CD8-positive, alpha-beta memory T cell (primary cell): ENCODE data around the gene FADD. TPM values are rescaled to one million over a fixed set of nuclear protein-coding genes. Genes with fewer than 3 reads are reported as not detected.

Source experiments
- CTCF ChIA-PET: fragments of 350-600 bp; sonication (Branson Sonifier 250); formaldehyde crosslinking; loops from one replicate; lab custom pipeline; 2021; ENCODE audit warnings: antibody characterized with exemption; lab: Charles Lee
- POLR2A ChIA-PET: fragments of 350-600 bp; sonication (Branson Sonifier 250); formaldehyde crosslinking; loops from one replicate; lab custom pipeline; 2021; ENCODE audit warnings: antibody characterized with exemption; lab: Charles Lee
- DNase-seq, 5 donors: peaks; one replicate each; pipeline versions ENCODE4 v3.0.0 to v3.0.0-alpha.2; 2020 to 2022; ENCODE audit warnings: mixed read lengths in 1 of 5
- H3K27ac ChIP-seq: one replicate; pipeline ENCODE4 v1.7.0; 2013; ENCODE audit warnings: low read depth, mild to moderate bottlenecking, low read length, moderate library complexity
- H3K27me3 ChIP-seq: 2 replicates; pipeline ENCODE4 v1.7.0; 2013; ENCODE audit warnings: low read length, mild to moderate bottlenecking; ENCODE audit not compliant: insufficient read depth, poor library complexity, severe bottlenecking
- H3K36me3 ChIP-seq: 2 replicates; pipeline ENCODE4 v1.7.0; 2013; ENCODE audit warnings: mild to moderate bottlenecking, low read length, moderate library complexity; ENCODE audit not compliant: insufficient read depth
- H3K4me1 ChIP-seq: 2 replicates; pipeline ENCODE4 v1.7.0; 2013; ENCODE audit warnings: mild to moderate bottlenecking, low read length, moderate library complexity; ENCODE audit not compliant: insufficient read depth
- H3K4me3 ChIP-seq: 2 replicates; pipeline ENCODE4 v1.7.0; 2013; ENCODE audit warnings: mild to moderate bottlenecking, low read length
- H3K9me3 ChIP-seq: 2 replicates; pipeline ENCODE4 v1.7.0; 2013; ENCODE audit warnings: mild to moderate bottlenecking, low read length
- H3K27ac Mint-ChIP-seq, 8 donors: one replicate each; pipeline ENCODE4 v1.8.0; 2020 to 2021; ENCODE audit warnings: mixed read lengths in 8 of 8, mild to moderate bottlenecking in 6 of 8, inconsistent platforms in 3 of 8, moderate library complexity in 3 of 8
- H3K27me3 Mint-ChIP-seq, 2 donors: one replicate each; pipeline ENCODE4 v1.8.0; 2020 to 2021; ENCODE audit warnings: mixed read lengths in 2 of 2, mild to moderate bottlenecking in 1 of 2, moderate library complexity in 1 of 2
- H3K36me3 Mint-ChIP-seq, 3 donors: one replicate each; pipeline ENCODE4 v1.8.0; 2020 to 2021; ENCODE audit warnings: mixed read lengths in 3 of 3, inconsistent platforms in 1 of 3, mild to moderate bottlenecking in 1 of 3
- H3K4me1 Mint-ChIP-seq, 3 donors: one replicate each; pipeline ENCODE4 v1.8.0; 2020 to 2021; ENCODE audit warnings: mixed read lengths in 3 of 3, inconsistent platforms in 1 of 3, mild to moderate bottlenecking in 1 of 3
- H3K4me3 Mint-ChIP-seq, 7 donors: one replicate each; pipeline ENCODE4 v1.8.0; 2020 to 2021; ENCODE audit warnings: mixed read lengths in 7 of 7, mild to moderate bottlenecking in 6 of 7, moderate library complexity in 4 of 7, inconsistent platforms in 2 of 7
- H3K9me3 Mint-ChIP-seq, 5 donors: one replicate each; pipeline ENCODE4 v1.8.0; 2020 to 2022; ENCODE audit warnings: mixed read lengths in 5 of 5, mild to moderate bottlenecking in 3 of 5, moderate library complexity in 2 of 5, inconsistent platforms in 1 of 5
- polyA plus RNA-seq: library from polyadenylated mRNA; unstranded; fragments of 300-500 nt; fragmentation: Illumina TruSeq; gene quantifications from one replicate; pipeline ENCODE4 v1.2.3, GENCODE V29; 2021
- total RNA-seq, 2 experiments: library from RNA; stranded (reverse); gene quantifications; one replicate each; pipeline ENCODE4 v1.2.3, GENCODE V29; 2021

FADD gene
- total and polyA plus RNA-seq, 3 experiments from 2014 or later: 22.9 to 39.4 (median 38.5) TPM

- Mint-ChIP-seq H3K36me3 (no peaks in the 10 kb centered on the region), H3K9me3 (no peaks in the 10 kb centered on the region), H3K4me3 (no peak overlapping the region), H3K27ac (peak overlapping the region in 1 of 8 donors; percentile 46), H3K4me1 (no peaks in the 10 kb centered on the region), H3K27me3 (peaks cover 0 to 23% of the 10 kb centered on the region in 2 donors)
- ChIA-PET POLR2A (no interaction called here), CTCF (interaction anchor here (1.0 kb wide), 1 partner anchor 232 kb away, joined by 3 read pairs; no protein-coding TSS in a partner anchor)
- no peaks in the 10 kb centered on the region for H3K36me3 ChIP-seq
- H3K4me1 ChIP-seq: no peaks in the 10 kb centered on the region
- H3K4me3 ChIP-seq: no peak overlapping the region
- H3K27ac ChIP-seq: no peak overlapping the region
- no peaks in the 10 kb centered on the region for H3K9me3 ChIP-seq
- no peaks in the 10 kb centered on the region for H3K27me3 ChIP-seq
- no peak for DNase-seq
These were observed 18.7 kb upstream of the FADD start for GRCh38 chr11:70184396-70184795.

- Histone ChIP-seq H3K9me3 (no peaks in the 10 kb centered on the region), H3K4me1 (no peaks in the 10 kb centered on the region), H3K27me3 (no peaks in the 10 kb centered on the region), H3K4me3 (no peak overlapping the region), H3K36me3 (no peaks in the 10 kb centered on the region), H3K27ac (no peak overlapping the region)
- Mint-ChIP-seq H3K27ac (no peak overlapping the region), H3K4me3 (no peak overlapping the region), H3K4me1 (no peaks in the 10 kb centered on the region), H3K9me3 (no peaks in the 10 kb centered on the region), H3K27me3 (peaks cover 0 to 25% of the 10 kb centered on the region in 2 donors), H3K36me3 (no peaks in the 10 kb centered on the region)
- POLR2A ChIA-PET: no interaction called here
- CTCF ChIA-PET: interaction anchor here (0.6 to 1.0 kb wide), 3 partner anchors 231 to 944 kb away, joined by 3 read pairs; no protein-coding TSS in a partner anchor
- DNase-seq: no peak
These were observed 17.6 kb upstream of the FADD start for GRCh38 chr11:70185348-70186055.

DNA sequence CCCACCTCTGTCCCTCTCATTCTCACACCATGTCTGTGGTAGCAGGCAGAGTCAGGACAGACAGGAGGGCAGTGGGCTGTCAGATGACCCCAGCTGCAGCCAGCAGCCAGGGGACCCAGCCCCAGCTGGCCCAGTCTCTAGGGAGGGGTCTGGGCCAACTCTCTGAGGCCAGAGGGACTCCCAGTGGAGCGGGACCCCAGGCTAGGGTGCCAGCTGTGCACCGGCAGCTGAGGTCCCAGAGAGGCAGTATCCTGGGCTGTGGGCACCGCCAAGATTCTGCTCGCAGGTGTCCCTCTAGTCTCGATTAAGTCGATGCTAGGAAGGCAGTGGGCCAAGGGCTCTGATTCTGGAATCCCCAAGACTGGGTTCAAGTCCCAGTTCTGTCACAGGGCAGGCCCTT lies 16.7 kb upstream of the FADD start:
- Histone ChIP-seq H3K9me3 (no peaks in the 10 kb centered on the region), H3K27ac (no peak overlapping the region), H3K36me3 (no peaks in the 10 kb centered on the region), H3K4me3 (no peak overlapping the region), H3K4me1 (no peaks in the 10 kb centered on the region), H3K27me3 (no peaks in the 10 kb centered on the region)
- H3K9me3 Mint-ChIP-seq: no peaks in the 10 kb centered on the region
- CTCF ChIA-PET: interaction anchor here (0.7 kb wide), 1 partner anchor 944 kb away, joined by 3 read pairs; no protein-coding TSS in a partner anchor
- H3K27ac Mint-ChIP-seq: no peak overlapping the region
- H3K27me3 Mint-ChIP-seq: peaks cover 0 to 27% of the 10 kb centered on the region in 2 donors
- DNase-seq: no peak
- POLR2A ChIA-PET: no interaction called here
- no peaks in the 10 kb centered on the region for H3K36me3 Mint-ChIP-seq
- no peak overlapping the region for H3K4me3 Mint-ChIP-seq
- no peaks in the 10 kb centered on the region for H3K4me1 Mint-ChIP-seq

- Mint-ChIP-seq H3K27ac (no peak overlapping the region), H3K9me3 (no peaks in the 10 kb centered on the region), H3K36me3 (no peaks in the 10 kb centered on the region), H3K4me3 (no peak overlapping the region), H3K27me3 (peaks cover 0 to 28% of the 10 kb centered on the region in 2 donors), H3K4me1 (no peaks in the 10 kb centered on the region)
- ChIA-PET CTCF (no interaction called here), POLR2A (no interaction called here)
- H3K27me3 ChIP-seq: no peaks in the 10 kb centered on the region
- no peaks in the 10 kb centered on the region for H3K4me1 ChIP-seq
- no peak overlapping the region for H3K4me3 ChIP-seq
- H3K36me3 ChIP-seq: no peaks in the 10 kb centered on the region
- no peaks in the 10 kb centered on the region for H3K9me3 ChIP-seq
- no peak for DNase-seq
- no peak overlapping the region for H3K27ac ChIP-seq
These were observed 16.2 kb upstream of the FADD start for GRCh38 chr11:70186936-70187335.

GRCh38 chr11:70187771-70188170 lies 15.3 kb upstream of the FADD start:
- Mint-ChIP-seq H3K9me3 (no peaks in the 10 kb centered on the region), H3K4me3 (no peak overlapping the region), H3K27ac (no peak overlapping the region), H3K27me3 (peaks cover 0 to 26% of the 10 kb centered on the region in 2 donors), H3K36me3 (no peaks in the 10 kb centered on the region), H3K4me1 (no peaks in the 10 kb centered on the region)
- Histone ChIP-seq H3K9me3 (no peaks in the 10 kb centered on the region), H3K4me3 (no peak overlapping the region), H3K36me3 (no peaks in the 10 kb centered on the region), H3K4me1 (no peaks in the 10 kb centered on the region), H3K27ac (no peak overlapping the region), H3K27me3 (no peaks in the 10 kb centered on the region)
- no peak for DNase-seq
- ChIA-PET CTCF (no interaction called here), POLR2A (no interaction called here)

GRCh38 chr11:70189622-70190021 lies 13.5 kb upstream of the FADD start:
- H3K9me3 ChIP-seq: no peaks in the 10 kb centered on the region
- H3K36me3 ChIP-seq: no peaks in the 10 kb centered on the region
- H3K4me3 ChIP-seq: no peak overlapping the region
- POLR2A ChIA-PET: no interaction called here
- H3K27me3 Mint-ChIP-seq: peaks cover 0 to 17% of the 10 kb centered on the region in 2 donors
- H3K9me3 Mint-ChIP-seq: no peaks in the 10 kb centered on the region
- CTCF ChIA-PET: no interaction called here
- no peaks in the 10 kb centered on the region for H3K4me1 Mint-ChIP-seq
- no peak for DNase-seq
- no peaks in the 10 kb centered on the region for H3K27me3 ChIP-seq
- no peaks in the 10 kb centered on the region for H3K4me1 ChIP-seq
- H3K4me3 Mint-ChIP-seq: no peak overlapping the region
- H3K27ac ChIP-seq: no peak overlapping the region
- H3K27ac Mint-ChIP-seq: no peak overlapping the region
- H3K36me3 Mint-ChIP-seq: no peaks in the 10 kb centered on the region

DNA sequence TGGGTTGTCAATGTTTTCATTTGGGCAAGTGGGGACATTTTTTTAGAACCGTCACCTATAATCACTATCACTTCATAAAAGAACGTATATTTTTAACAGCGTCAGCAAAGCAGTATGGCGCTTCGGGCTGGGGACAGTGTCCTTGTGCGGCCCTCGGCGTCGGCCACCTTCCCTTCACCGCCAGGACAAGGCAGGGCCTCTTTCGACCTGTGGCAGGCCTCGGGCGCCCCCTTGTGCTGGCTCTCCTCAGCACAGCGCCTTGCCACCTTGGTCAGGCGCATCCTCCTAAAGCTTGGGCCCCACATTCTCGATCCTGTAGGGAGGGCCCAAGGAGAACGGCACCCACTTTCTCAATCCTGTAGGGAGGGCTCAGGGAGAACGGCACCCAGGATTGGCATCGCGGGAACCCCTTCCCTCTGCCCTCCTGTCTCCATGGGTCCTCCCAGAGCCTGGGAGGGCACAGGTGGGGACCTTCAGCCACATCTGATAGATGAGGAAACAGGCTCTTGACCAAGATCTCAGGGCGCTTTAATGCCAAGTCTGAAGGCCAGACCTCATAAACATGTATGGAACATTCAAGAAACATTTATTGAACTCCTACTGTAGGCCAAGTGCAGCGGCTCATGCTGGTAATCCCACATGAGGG lies 11.5 kb upstream of the FADD start:
- Histone ChIP-seq H3K9me3 (no peaks in the 10 kb centered on the region), H3K27ac (no peak overlapping the region), H3K36me3 (no peaks in the 10 kb centered on the region), H3K4me3 (no peak overlapping the region), H3K27me3 (no peaks in the 10 kb centered on the region), H3K4me1 (no peaks in the 10 kb centered on the region)
- Mint-ChIP-seq H3K27ac (peak overlapping the region in 1 of 8 donors; percentile 9), H3K36me3 (no peaks in the 10 kb centered on the region), H3K4me1 (peaks cover 0 to 4% (median 0%) of the 10 kb centered on the region in 3 donors), H3K9me3 (no peaks in the 10 kb centered on the region), H3K4me3 (no peak overlapping the region), H3K27me3 (peaks cover 4 to 12% of the 10 kb centered on the region in 2 donors)
- peak in 3 of 5 donors; percentile 30 to 60 (median 40) for DNase-seq
- CTCF ChIA-PET: no interaction called here
- POLR2A ChIA-PET: no interaction called here

GRCh38 chr11:70192666-70193410 lies 10.3 kb upstream of the FADD start:
- CTCF ChIA-PET: no interaction called here
- peaks cover 4 to 11% of the 10 kb centered on the region in 2 donors for H3K27me3 Mint-ChIP-seq
- H3K4me1 ChIP-seq: no peaks in the 10 kb centered on the region
- H3K36me3 ChIP-seq: no peaks in the 10 kb centered on the region
- H3K4me3 ChIP-seq: no peak overlapping the region
- H3K27me3 ChIP-seq: no peaks in the 10 kb centered on the region
- no peaks in the 10 kb centered on the region for H3K9me3 Mint-ChIP-seq
- no peak for DNase-seq
- no peaks in the 10 kb centered on the region for H3K36me3 Mint-ChIP-seq
- H3K4me3 Mint-ChIP-seq: peak overlapping the region in 1 of 7 donors; percentile 36
- H3K27ac ChIP-seq: no peak overlapping the region
- peaks cover 0 to 4% (median 0%) of the 10 kb centered on the region in 3 donors for H3K4me1 Mint-ChIP-seq
- POLR2A ChIA-PET: no interaction called here
- no peak overlapping the region for H3K27ac Mint-ChIP-seq
- no peaks in the 10 kb centered on the region for H3K9me3 ChIP-seq
